Measurements from ENCODE around the gene LAMA3. TPM values are rescaled to one million over a fixed set of nuclear protein-coding genes. Genes with fewer than 3 reads are reported as not detected.

The LAMA3 gene
- total and polyA plus RNA-seq, 2 experiments from 2014 or later = 3.9 to 4.9 TPM

DNA sequence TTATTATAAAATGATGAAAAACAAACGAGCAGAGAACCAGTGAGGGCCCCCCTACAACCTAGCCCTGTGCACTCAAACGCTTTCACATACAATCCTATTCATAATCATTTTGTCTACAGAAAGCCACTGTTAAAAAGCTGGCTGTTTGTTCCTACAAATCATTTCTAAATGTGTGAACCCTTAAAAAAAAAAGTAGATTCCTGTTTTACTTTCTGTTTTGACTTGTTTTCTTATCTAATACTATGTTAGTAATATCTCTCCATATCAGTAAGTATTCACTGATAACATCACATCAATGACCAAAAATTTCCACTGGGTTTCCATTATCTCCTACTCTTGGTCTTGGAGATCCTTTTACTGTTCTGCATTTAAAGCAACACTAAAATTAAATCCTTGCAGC, 196.5 kb downstream of the LAMA3 start:
- DNase-seq (ENCODE audit: low spot score) (no peak), ATAC-seq (no peak)
- Histone ChIP-seq H2AFZ (no peak overlapping the region), H3K36me3 (ENCODE audit: insufficient read depth) (no peaks in the 10 kb centered on the region), H3K27me3 (ENCODE audit: insufficient read depth) (no peaks in the 10 kb centered on the region), H3K4me1 (ENCODE audit: insufficient read depth) (peaks cover 18% of the 10 kb centered on the region), H3F3A (replicated peaks; ENCODE audit: low read depth) (no peaks in the 10 kb centered on the region), H3K4me3 (no peak overlapping the region), H3K27ac (ENCODE audit: low read depth) (no peak overlapping the region), H3K79me2 (replicated peaks; ENCODE audit: insufficient read depth) (no peaks in the 10 kb centered on the region), H4K20me1 (replicated peaks; ENCODE audit: insufficient read depth) (no peaks in the 10 kb centered on the region), H3K4me2 (no peak overlapping the region), H3K9me2 (ENCODE audit: insufficient read depth) (no peaks in the 10 kb centered on the region)
- Mint-ChIP-seq H3K27me3 (ENCODE audit: insufficient read depth, low read depth, poor library complexity) (no peaks in the 10 kb centered on the region), H3K27ac (no peak overlapping the region), H3K4me1 (peaks cover 19% of the 10 kb centered on the region), H3K9me3 (no peaks in the 10 kb centered on the region), H3K36me3 (ENCODE audit: low read depth) (no peaks in the 10 kb centered on the region), H3K4me3 (no peak overlapping the region)
- no peak for TF ChIP-seq POLR2AphosphoS5 (IDR thresholded peaks at IDR 0.05; ENCODE audit: low read depth)
- TF ChIP-seq, protein P1, sequence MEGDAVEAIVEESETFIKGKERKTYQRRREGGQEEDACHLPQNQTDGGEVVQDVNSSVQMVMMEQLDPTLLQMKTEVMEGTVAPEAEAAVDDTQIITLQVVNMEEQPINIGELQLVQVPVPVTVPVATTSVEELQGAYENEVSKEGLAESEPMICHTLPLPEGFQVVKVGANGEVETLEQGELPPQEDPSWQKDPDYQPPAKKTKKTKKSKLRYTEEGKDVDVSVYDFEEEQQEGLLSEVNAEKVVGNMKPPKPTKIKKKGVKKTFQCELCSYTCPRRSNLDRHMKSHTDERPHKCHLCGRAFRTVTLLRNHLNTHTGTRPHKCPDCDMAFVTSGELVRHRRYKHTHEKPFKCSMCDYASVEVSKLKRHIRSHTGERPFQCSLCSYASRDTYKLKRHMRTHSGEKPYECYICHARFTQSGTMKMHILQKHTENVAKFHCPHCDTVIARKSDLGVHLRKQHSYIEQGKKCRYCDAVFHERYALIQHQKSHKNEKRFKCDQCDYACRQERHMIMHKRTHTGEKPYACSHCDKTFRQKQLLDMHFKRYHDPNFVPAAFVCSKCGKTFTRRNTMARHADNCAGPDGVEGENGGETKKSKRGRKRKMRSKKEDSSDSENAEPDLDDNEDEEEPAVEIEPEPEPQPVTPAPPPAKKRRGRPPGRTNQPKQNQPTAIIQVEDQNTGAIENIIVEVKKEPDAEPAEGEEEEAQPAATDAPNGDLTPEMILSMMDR (conservative IDR thresholded peaks at IDR 0.05; ENCODE audit: low read depth in 2 of 2) = no peak
- TF ChIP-seq, protein P2, sequence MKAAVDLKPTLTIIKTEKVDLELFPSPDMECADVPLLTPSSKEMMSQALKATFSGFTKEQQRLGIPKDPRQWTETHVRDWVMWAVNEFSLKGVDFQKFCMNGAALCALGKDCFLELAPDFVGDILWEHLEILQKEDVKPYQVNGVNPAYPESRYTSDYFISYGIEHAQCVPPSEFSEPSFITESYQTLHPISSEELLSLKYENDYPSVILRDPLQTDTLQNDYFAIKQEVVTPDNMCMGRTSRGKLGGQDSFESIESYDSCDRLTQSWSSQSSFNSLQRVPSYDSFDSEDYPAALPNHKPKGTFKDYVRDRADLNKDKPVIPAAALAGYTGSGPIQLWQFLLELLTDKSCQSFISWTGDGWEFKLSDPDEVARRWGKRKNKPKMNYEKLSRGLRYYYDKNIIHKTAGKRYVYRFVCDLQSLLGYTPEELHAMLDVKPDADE (IDR thresholded peaks at IDR 0.05) = no peak
- no peak for TF ChIP-seq CREB1 (CRISPR knock-in tag; IDR thresholded peaks at IDR 0.05; ENCODE audit: low read depth)
- TF ChIP-seq ZNF331 (CRISPR knock-in tag; IDR thresholded peaks at IDR 0.05; ENCODE audit: low read depth) = no peak
- no peak for TF ChIP-seq JUNB (IDR thresholded peaks at IDR 0.05; ENCODE audit: unreplicated experiment)
- TF ChIP-seq EZH2phosphoT487 (IDR thresholded peaks at IDR 0.05; ENCODE audit: unreplicated experiment) = no peak
- TF ChIP-seq EZH2 (IDR thresholded peaks at IDR 0.05; ENCODE audit: low read depth, unreplicated experiment) = no peak
- no peak for TF ChIP-seq NANOG (IDR thresholded peaks at IDR 0.05; ENCODE audit: borderline replicate concordance)
- TF ChIP-seq, protein P3, sequence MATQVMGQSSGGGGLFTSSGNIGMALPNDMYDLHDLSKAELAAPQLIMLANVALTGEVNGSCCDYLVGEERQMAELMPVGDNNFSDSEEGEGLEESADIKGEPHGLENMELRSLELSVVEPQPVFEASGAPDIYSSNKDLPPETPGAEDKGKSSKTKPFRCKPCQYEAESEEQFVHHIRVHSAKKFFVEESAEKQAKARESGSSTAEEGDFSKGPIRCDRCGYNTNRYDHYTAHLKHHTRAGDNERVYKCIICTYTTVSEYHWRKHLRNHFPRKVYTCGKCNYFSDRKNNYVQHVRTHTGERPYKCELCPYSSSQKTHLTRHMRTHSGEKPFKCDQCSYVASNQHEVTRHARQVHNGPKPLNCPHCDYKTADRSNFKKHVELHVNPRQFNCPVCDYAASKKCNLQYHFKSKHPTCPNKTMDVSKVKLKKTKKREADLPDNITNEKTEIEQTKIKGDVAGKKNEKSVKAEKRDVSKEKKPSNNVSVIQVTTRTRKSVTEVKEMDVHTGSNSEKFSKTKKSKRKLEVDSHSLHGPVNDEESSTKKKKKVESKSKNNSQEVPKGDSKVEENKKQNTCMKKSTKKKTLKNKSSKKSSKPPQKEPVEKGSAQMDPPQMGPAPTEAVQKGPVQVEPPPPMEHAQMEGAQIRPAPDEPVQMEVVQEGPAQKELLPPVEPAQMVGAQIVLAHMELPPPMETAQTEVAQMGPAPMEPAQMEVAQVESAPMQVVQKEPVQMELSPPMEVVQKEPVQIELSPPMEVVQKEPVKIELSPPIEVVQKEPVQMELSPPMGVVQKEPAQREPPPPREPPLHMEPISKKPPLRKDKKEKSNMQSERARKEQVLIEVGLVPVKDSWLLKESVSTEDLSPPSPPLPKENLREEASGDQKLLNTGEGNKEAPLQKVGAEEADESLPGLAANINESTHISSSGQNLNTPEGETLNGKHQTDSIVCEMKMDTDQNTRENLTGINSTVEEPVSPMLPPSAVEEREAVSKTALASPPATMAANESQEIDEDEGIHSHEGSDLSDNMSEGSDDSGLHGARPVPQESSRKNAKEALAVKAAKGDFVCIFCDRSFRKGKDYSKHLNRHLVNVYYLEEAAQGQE (IDR thresholded peaks at IDR 0.05; ENCODE audit: unreplicated experiment) = no peak
- TF ChIP-seq, protein P4, sequence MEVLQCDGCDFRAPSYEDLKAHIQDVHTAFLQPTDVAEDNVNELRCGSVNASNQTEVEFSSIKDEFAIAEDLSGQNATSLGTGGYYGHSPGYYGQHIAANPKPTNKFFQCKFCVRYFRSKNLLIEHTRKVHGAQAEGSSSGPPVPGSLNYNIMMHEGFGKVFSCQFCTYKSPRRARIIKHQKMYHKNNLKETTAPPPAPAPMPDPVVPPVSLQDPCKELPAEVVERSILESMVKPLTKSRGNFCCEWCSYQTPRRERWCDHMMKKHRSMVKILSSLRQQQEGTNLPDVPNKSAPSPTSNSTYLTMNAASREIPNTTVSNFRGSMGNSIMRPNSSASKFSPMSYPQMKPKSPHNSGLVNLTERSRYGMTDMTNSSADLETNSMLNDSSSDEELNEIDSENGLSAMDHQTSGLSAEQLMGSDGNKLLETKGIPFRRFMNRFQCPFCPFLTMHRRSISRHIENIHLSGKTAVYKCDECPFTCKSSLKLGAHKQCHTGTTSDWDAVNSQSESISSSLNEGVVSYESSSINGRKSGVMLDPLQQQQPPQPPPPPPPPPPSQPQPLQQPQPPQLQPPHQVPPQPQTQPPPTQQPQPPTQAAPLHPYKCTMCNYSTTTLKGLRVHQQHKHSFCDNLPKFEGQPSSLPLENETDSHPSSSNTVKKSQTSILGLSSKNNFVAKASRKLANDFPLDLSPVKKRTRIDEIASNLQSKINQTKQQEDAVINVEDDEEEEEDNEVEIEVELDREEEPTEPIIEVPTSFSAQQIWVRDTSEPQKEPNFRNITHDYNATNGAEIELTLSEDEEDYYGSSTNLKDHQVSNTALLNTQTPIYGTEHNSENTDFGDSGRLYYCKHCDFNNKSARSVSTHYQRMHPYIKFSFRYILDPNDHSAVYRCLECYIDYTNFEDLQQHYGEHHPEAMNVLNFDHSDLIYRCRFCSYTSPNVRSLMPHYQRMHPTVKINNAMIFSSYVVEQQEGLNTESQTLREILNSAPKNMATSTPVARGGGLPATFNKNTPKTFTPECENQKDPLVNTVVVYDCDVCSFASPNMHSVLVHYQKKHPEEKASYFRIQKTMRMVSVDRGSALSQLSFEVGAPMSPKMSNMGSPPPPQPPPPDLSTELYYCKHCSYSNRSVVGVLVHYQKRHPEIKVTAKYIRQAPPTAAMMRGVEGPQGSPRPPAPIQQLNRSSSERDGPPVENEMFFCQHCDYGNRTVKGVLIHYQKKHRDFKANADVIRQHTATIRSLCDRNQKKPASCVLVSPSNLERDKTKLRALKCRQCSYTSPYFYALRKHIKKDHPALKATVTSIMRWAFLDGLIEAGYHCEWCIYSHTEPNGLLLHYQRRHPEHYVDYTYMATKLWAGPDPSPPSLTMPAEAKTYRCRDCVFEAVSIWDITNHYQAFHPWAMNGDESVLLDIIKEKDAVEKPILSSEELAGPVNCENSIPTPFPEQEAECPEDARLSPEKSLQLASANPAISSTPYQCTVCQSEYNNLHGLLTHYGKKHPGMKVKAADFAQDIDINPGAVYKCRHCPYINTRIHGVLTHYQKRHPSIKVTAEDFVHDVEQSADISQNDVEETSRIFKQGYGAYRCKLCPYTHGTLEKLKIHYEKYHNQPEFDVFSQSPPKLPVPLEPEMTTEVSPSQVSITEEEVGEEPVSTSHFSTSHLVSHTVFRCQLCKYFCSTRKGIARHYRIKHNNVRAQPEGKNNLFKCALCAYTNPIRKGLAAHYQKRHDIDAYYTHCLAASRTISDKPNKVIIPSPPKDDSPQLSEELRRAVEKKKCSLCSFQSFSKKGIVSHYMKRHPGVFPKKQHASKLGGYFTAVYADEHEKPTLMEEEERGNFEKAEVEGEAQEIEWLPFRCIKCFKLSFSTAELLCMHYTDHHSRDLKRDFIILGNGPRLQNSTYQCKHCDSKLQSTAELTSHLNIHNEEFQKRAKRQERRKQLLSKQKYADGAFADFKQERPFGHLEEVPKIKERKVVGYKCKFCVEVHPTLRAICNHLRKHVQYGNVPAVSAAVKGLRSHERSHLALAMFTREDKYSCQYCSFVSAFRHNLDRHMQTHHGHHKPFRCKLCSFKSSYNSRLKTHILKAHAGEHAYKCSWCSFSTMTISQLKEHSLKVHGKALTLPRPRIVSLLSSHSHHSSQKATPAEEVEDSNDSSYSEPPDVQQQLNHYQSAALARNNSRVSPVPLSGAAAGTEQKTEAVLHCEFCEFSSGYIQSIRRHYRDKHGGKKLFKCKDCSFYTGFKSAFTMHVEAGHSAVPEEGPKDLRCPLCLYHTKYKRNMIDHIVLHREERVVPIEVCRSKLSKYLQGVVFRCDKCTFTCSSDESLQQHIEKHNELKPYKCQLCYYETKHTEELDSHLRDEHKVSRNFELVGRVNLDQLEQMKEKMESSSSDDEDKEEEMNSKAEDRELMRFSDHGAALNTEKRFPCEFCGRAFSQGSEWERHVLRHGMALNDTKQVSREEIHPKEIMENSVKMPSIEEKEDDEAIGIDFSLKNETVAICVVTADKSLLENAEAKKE (CRISPR knock-in tag; IDR thresholded peaks at IDR 0.05) = no peak
- TF ChIP-seq ZNF114 (CRISPR knock-in tag; IDR thresholded peaks at IDR 0.05) = no peak
